ENCODE measurements around the gene SZRD1. TPM values are rescaled to one million over a fixed set of nuclear protein-coding genes. Genes with fewer than 3 reads are reported as not detected.

The SZRD1 gene
- total and polyA plus RNA-seq, 2 donors (not counting 1 experiment from before 2014, with no cell fraction given) = 30.1 to 95.1 TPM

- Histone ChIP-seq H3K27ac (ENCODE audit: insufficient read depth, low read length) (peak overlapping the region; percentile 99), H2AFZ (ENCODE audit: low read length) (no peak overlapping the region), H3K9me3 (ENCODE audit: control insufficient read depth, insufficient read depth, low read depth, low read length) (no peaks in the 10 kb centered on the region), H3K4me2 (ENCODE audit: extremely low read depth, insufficient read depth, low read length) (peak overlapping the region; percentile 97), H3K79me2 (ENCODE audit: control insufficient read depth, insufficient read depth, low read length) (peaks cover 47% of the 10 kb centered on the region), H3K36me3 (ENCODE audit: control insufficient read depth, insufficient read depth, low read length) (peaks cover 1% of the 10 kb centered on the region), H4K20me1 (ENCODE audit: control insufficient read depth, extremely low read depth, insufficient read depth, low read length) (no peaks in the 10 kb centered on the region), H3K4me1 (ENCODE audit: control insufficient read depth, extremely low read depth, insufficient read depth, low read length) (peaks cover 11% of the 10 kb centered on the region), H3K4me3 (replicated peaks in 1 of 4; ENCODE audit: control extremely low read depth in 1 of 4, insufficient read depth in 1 of 4, low read depth in 3 of 4, low read length in 4 of 4) (peak overlapping the region; percentile 86 to 98 (median 92)), H3K27me3 (ENCODE audit: control insufficient read depth, insufficient read depth, low read length) (no peaks in the 10 kb centered on the region), H3K9ac (ENCODE audit: insufficient read depth, low read length) (peak overlapping the region; percentile 98)
- DNase-seq (ENCODE audit: low read depth in 2 of 2) = peak; percentile 84 to 90
- TF ChIP-seq EZH2 (IDR thresholded peaks at IDR 0.05; ENCODE audit: low read length, missing control alignments) (no peak), CTCF (conservative IDR thresholded peaks at IDR 0.05 in 1 of 2, IDR thresholded peaks at IDR 0.05 in 1 of 2; ENCODE audit: low read depth in 1 of 2, low read length in 2 of 2) (no peak)
These were observed 371 bp downstream of the SZRD1 start for GRCh38 chr1:16367258-16367967.

- peak; percentile 33 to 70 for DNase-seq (ENCODE audit: low read depth in 2 of 2)
- peak overlapping the region; percentile 98 for H3K9ac ChIP-seq (ENCODE audit: insufficient read depth, low read length)
- H3K9me3 ChIP-seq (ENCODE audit: control insufficient read depth, insufficient read depth, low read depth, low read length) = no peaks in the 10 kb centered on the region
- no peaks in the 10 kb centered on the region for H3K27me3 ChIP-seq (ENCODE audit: control insufficient read depth, insufficient read depth, low read length)
- peak overlapping the region; percentile 97 for H3K4me2 ChIP-seq (ENCODE audit: extremely low read depth, insufficient read depth, low read length)
- no peak for TF ChIP-seq CTCF (conservative IDR thresholded peaks at IDR 0.05 in 1 of 2, IDR thresholded peaks at IDR 0.05 in 1 of 2; ENCODE audit: low read depth in 1 of 2, low read length in 2 of 2)
- TF ChIP-seq EZH2 (IDR thresholded peaks at IDR 0.05; ENCODE audit: low read length, missing control alignments) = no peak
- H3K79me2 ChIP-seq (ENCODE audit: control insufficient read depth, insufficient read depth, low read length) = peaks cover 55% of the 10 kb centered on the region
- H4K20me1 ChIP-seq (ENCODE audit: control insufficient read depth, extremely low read depth, insufficient read depth, low read length) = no peaks in the 10 kb centered on the region
- peaks cover 1% of the 10 kb centered on the region for H3K36me3 ChIP-seq (ENCODE audit: control insufficient read depth, insufficient read depth, low read length)
- H3K4me1 ChIP-seq (ENCODE audit: control insufficient read depth, extremely low read depth, insufficient read depth, low read length) = peaks cover 17% of the 10 kb centered on the region
- H3K4me3 ChIP-seq (replicated peaks in 1 of 4; ENCODE audit: control extremely low read depth in 1 of 4, insufficient read depth in 1 of 4, low read depth in 3 of 4, low read length in 4 of 4) = peak overlapping the region; percentile 86 to 98 (median 92)
- H2AFZ ChIP-seq (ENCODE audit: low read length) = no peak overlapping the region
- H3K27ac ChIP-seq (ENCODE audit: insufficient read depth, low read length) = peak overlapping the region; percentile 99
These were observed 1.2 kb downstream of the SZRD1 start for GRCh38 chr1:16367968-16368890.

GRCh38 chr1:16369821-16370220 lies 2.8 kb downstream of the SZRD1 start:
- Histone ChIP-seq H3K9me3 (ENCODE audit: control insufficient read depth, insufficient read depth, low read depth, low read length) (no peaks in the 10 kb centered on the region), H3K79me2 (ENCODE audit: control insufficient read depth, insufficient read depth, low read length) (peaks cover 68% of the 10 kb centered on the region), H3K4me2 (ENCODE audit: extremely low read depth, insufficient read depth, low read length) (no peak overlapping the region), H3K9ac (ENCODE audit: insufficient read depth, low read length) (no peak overlapping the region), H3K4me1 (ENCODE audit: control insufficient read depth, extremely low read depth, insufficient read depth, low read length) (peaks cover 22% of the 10 kb centered on the region), H3K36me3 (ENCODE audit: control insufficient read depth, insufficient read depth, low read length) (peaks cover 1% of the 10 kb centered on the region), H3K27ac (ENCODE audit: insufficient read depth, low read length) (no peak overlapping the region), H3K27me3 (ENCODE audit: control insufficient read depth, insufficient read depth, low read length) (no peaks in the 10 kb centered on the region), H2AFZ (ENCODE audit: low read length) (no peak overlapping the region), H3K4me3 (replicated peaks in 1 of 4; ENCODE audit: control extremely low read depth in 1 of 4, insufficient read depth in 1 of 4, low read depth in 3 of 4, low read length in 4 of 4) (no peak overlapping the region), H4K20me1 (ENCODE audit: control insufficient read depth, extremely low read depth, insufficient read depth, low read length) (no peaks in the 10 kb centered on the region)
- TF ChIP-seq CTCF (conservative IDR thresholded peaks at IDR 0.05 in 1 of 2, IDR thresholded peaks at IDR 0.05 in 1 of 2; ENCODE audit: low read depth in 1 of 2, low read length in 2 of 2) = no peak
- no peak for TF ChIP-seq EZH2 (IDR thresholded peaks at IDR 0.05; ENCODE audit: low read length, missing control alignments)
- DNase-seq (ENCODE audit: low read depth in 2 of 2) = no peak

Data from fibroblast of lung (primary cell).